GM21447 (cell line): Measurements from ENCODE around the gene PLA2G7.
"Not testable (repeated sequence)": the region's sequence is repeated elsewhere in the genome, so short reads cannot be mapped to it uniquely, and the experiment has no call there.

Source experiments
- ATAC-seq: cut with Tn5 transposase; IDR thresholded peaks from one replicate; pipeline ENCODE4 v1.9.1; 2021; ENCODE audit not compliant: unreplicated experiment

The PLA2G7 gene

GRCh38 chr6:46734867-46735719 lies at the start of gene PLA2G7:
Gene PLA2G7 (minus strand): TSS chr6:46735375. CDS start chr6:46722891, 12,484 bp downstream.
- ATAC-seq: no peak

- ATAC-seq: no peak
Measured at GRCh38 chr6:46784535-46784934, 49.4 kb upstream of the PLA2G7 start.

- ATAC-seq: no peak
Measured at GRCh38 chr6:46781478-46782378, 46.6 kb upstream of the PLA2G7 start.

- no peak for ATAC-seq
Measured at GRCh38 chr6:46777476-46778346, 42.5 kb upstream of the PLA2G7 start.

GRCh38 chr6:46776070-46776712 lies 41.0 kb upstream of the PLA2G7 start:
- ATAC-seq: no peak

GRCh38 chr6:46774736-46775135 lies 39.6 kb upstream of the PLA2G7 start:
- not testable (repeated sequence) for ATAC-seq

- ATAC-seq: no peak
Measured at GRCh38 chr6:46773201-46773855, 38.2 kb upstream of the PLA2G7 start.

- no peak for ATAC-seq
Measured at GRCh38 chr6:46772762-46773161, 37.6 kb upstream of the PLA2G7 start.

GRCh38 chr6:46772016-46772415 lies 36.8 kb upstream of the PLA2G7 start:
- ATAC-seq: no peak

- ATAC-seq: no peak
Measured at GRCh38 chr6:46764961-46765360, 29.8 kb upstream of the PLA2G7 start.

- not testable (repeated sequence) for ATAC-seq
Measured at GRCh38 chr6:46764280-46764679, 29.1 kb upstream of the PLA2G7 start.

- no peak for ATAC-seq
Measured at GRCh38 chr6:46763466-46763865, 28.3 kb upstream of the PLA2G7 start.

GRCh38 chr6:46760925-46761324 lies 25.8 kb upstream of the PLA2G7 start:
- no peak for ATAC-seq

GRCh38 chr6:46758960-46759753 lies 24.0 kb upstream of the PLA2G7 start:
- ATAC-seq: no peak

- no peak for ATAC-seq
Measured at GRCh38 chr6:46757214-46757596, 22.0 kb upstream of the PLA2G7 start.

- ATAC-seq: no peak
Measured at GRCh38 chr6:46756469-46757213, 21.5 kb upstream of the PLA2G7 start.

- ATAC-seq: no peak
Measured at GRCh38 chr6:46755865-46756264, 20.7 kb upstream of the PLA2G7 start.

GRCh38 chr6:46751658-46752057 lies 16.5 kb upstream of the PLA2G7 start:
- ATAC-seq: no peak
